HepG2 (cell line): ENCODE measurements around the gene MTHFD2. TPM values are rescaled to one million over a fixed set of nuclear protein-coding genes. Genes with fewer than 3 reads are reported as not detected.

Experiments
- ATAC-seq: fragments of 200-7000 bp; cut with Tn5 transposase; 3 replicates; pipeline ENCODE4 v1.9.1; 2020; ENCODE audit warnings: mild to moderate bottlenecking, moderate library complexity
- BruUV-seq: library from RNA; stranded (reverse); fragments of 400-500 nt; replicated peaks from 2 replicates; lab custom pipeline; 2021; lab: Mats Ljungman, UMichigan
- CTCF ChIA-PET: fragments of 300-600 bp; formaldehyde crosslinking; extraction: SDS; loops from one replicate; lab custom pipeline; 2021; ENCODE audit warnings: low total read pairs, inconsistent platforms, low intra/inter-chr PET ratio; lab: Yijun Ruan, JAX
- POLR2A ChIA-PET: fragments of 350-600 bp; sonication (Branson Sonifier 250); formaldehyde crosslinking; loops from one replicate; lab custom pipeline; 2020; ENCODE audit warnings: antibody characterized with exemption, inconsistent platforms; lab: Yijun Ruan, JAX
- DNase-seq: peaks from one replicate; pipeline ENCODE4 v3.0.0-alpha.2; 2015; ENCODE audit warnings: low spot score
- FAIRE-seq: peaks from 3 replicates; lab custom pipeline; 2011; peaks lifted over from hg19 to GRCh38; lab: Jason Lieb, UNC
- H2AFZ ChIP-seq: one replicate; pipeline ENCODE4 v1.6.1; 2011; ENCODE audit warnings: low read length, inconsistent platforms
- H3K27ac ChIP-seq: fragments of 300-600 bp; 3 replicates; pipeline ENCODE4 v1.8.0; 2011; ENCODE audit warnings: mixed run types, mild to moderate bottlenecking, mixed read lengths, low read length, inconsistent platforms; ENCODE audit not compliant: insufficient read depth; ENCODE audit errors: extremely low read length
- H3K27me3 ChIP-seq, 2 experiments: fragments of 200-600 bp in 1 of 2; 2 replicates in 1 of 2; 3 replicates in 1 of 2; pipeline versions ENCODE4 v1.6.0 to v1.8.0; 2011; ENCODE audit warnings: low read length in 2 of 2, mild to moderate bottlenecking in 2 of 2, moderate library complexity in 2 of 2, inconsistent platforms in 1 of 2; ENCODE audit not compliant: insufficient read depth in 2 of 2, control insufficient read depth in 1 of 2
- H3K36me3 ChIP-seq, 2 experiments: fragments of 200-600 bp in 1 of 2; replicated peaks in 1 of 2; 2 replicates in 1 of 2; 3 replicates in 1 of 2; pipeline versions ENCODE4 v1.5.1 to v1.8.0; 2011; ENCODE audit warnings: low read length in 2 of 2, inconsistent platforms in 1 of 2; ENCODE audit not compliant: insufficient read depth in 2 of 2, control insufficient read depth in 1 of 2
- H3K4me1 ChIP-seq: 2 replicates; pipeline ENCODE4 v1.5.1; 2012; ENCODE audit warnings: low read length, inconsistent platforms; ENCODE audit not compliant: insufficient read depth
- H3K4me2 ChIP-seq: 2 replicates; pipeline ENCODE4 v1.6.0; 2011; ENCODE audit warnings: low read depth, low read length, inconsistent platforms
- H3K4me3 ChIP-seq, 3 experiments: fragments of 200-600 bp in 1 of 3; sonication (generic), shearing (Covaris generic) in 1 of 3; replicated peaks in 1 of 3; 2 replicates each; pipeline ENCODE4 v1.5.1; 2011 to 2016; ENCODE audit warnings: low read length in 3 of 3, inconsistent platforms in 2 of 3, low read depth in 2 of 3, mild to moderate bottlenecking in 2 of 3, control low read depth in 1 of 3, mixed read lengths in 1 of 3; ENCODE audit not compliant: insufficient read depth in 1 of 3
- H3K79me2 ChIP-seq: one replicate; pipeline ENCODE4 v1.6.1; 2011; ENCODE audit warnings: low read length, inconsistent platforms; ENCODE audit not compliant: insufficient read depth
- H3K9ac ChIP-seq: 2 replicates; pipeline ENCODE4 v1.6.0; 2011; ENCODE audit warnings: mild to moderate bottlenecking, low read depth, low read length, inconsistent platforms; ENCODE audit not compliant: insufficient read depth
- H3K9me3 ChIP-seq: 2 replicates; pipeline ENCODE4 v1.5.1; 2012; ENCODE audit warnings: mild to moderate bottlenecking, low read length
- H4K20me1 ChIP-seq: 2 replicates; pipeline ENCODE4 v1.6.0; 2011; ENCODE audit warnings: inconsistent platforms, mild to moderate bottlenecking, low read length, moderate library complexity; ENCODE audit not compliant: insufficient read depth
- EP300 ChIP-seq, 3 experiments: sonication (generic) in 1 of 3; formaldehyde crosslinking in 1 of 3; IDR thresholded peaks; 2 replicates each; pipeline versions ENCODE4 v1.5.1 to v1.6.1; 2011 to 2020; ENCODE audit warnings: low read depth in 2 of 3, low read length in 2 of 3, borderline replicate concordance in 1 of 3, improper control_type of control experiment in 1 of 3, mild to moderate bottlenecking in 1 of 3, missing genetic modification reagents in 1 of 3, moderate library complexity in 1 of 3
- HNRNPK ChIP-seq: fragments of 200-400 bp; formaldehyde crosslinking; IDR thresholded peaks from 2 replicates; pipeline ENCODE4 v1.6.1; 2018; ENCODE audit warnings: low read length, low read depth, moderate library complexity, mild to moderate bottlenecking; ENCODE audit not compliant: poor library complexity, severe bottlenecking
- POLR2AphosphoS2 ChIP-seq: IDR thresholded peaks from 2 replicates; pipeline ENCODE4 v1.6.1; 2011; ENCODE audit warnings: low read depth, low read length, improper control_type of control experiment
- RORA ChIP-seq: sonication (generic); formaldehyde crosslinking; IDR thresholded peaks from 2 replicates; pipeline ENCODE4 v1.5.0; 2020; ENCODE audit warnings: mild to moderate bottlenecking, missing genetic modification reagents, moderate library complexity
- ZNF501 ChIP-seq: sonication (generic); formaldehyde crosslinking; IDR thresholded peaks from 2 replicates; pipeline ENCODE4 v1.5.1; 2020; ENCODE audit warnings: mild to moderate bottlenecking, moderate library complexity, missing genetic modification reagents
- ZNF570 ChIP-seq: sonication (generic); formaldehyde crosslinking; IDR thresholded peaks from 2 replicates; pipeline ENCODE4 v1.4.0; 2020; ENCODE audit warnings: mild to moderate bottlenecking, missing genetic modification reagents, borderline replicate concordance
- ZNF629 ChIP-seq: sonication (generic); formaldehyde crosslinking; conservative IDR thresholded peaks from 2 replicates; pipeline ENCODE4 v1.5.0; 2020; ENCODE audit warnings: missing genetic modification reagents
- WGBS: methylation state at CpG from one replicate; pipeline ENCODE4 v1.1.6; 2017; ENCODE audit warnings: low lambda C conversion rate; 5-methylcytosine and 5-hydroxymethylcytosine counted together
- in situ Hi-C: cut with HindIII; loops from 2 replicates; pipeline ENCODE4 v1.10.0; 2017; ENCODE audit warnings: low pct_unique_long_range_greater_than_20kb; ENCODE audit not compliant: extremely low pct_ligation_motif_present
- intact Hi-C: fragments of 100-400 bp; cut with micrococcal nuclease; formaldehyde crosslinking; loops from one replicate; pipeline ENCODE4 v1.10.0; 2022; ENCODE audit not compliant: unreplicated experiment
- polyA plus RNA-seq, 8 experiments: library from polyadenylated mRNA; depleted of rRNA in 3 of 8; stranded (reverse) in 7 of 8; unstranded in 1 of 8; fragments of >200 nt; fragmentation: Illumina TruSeq in 4 of 8; extraction: Trizol in 4 of 8; gene quantifications; 2 replicates each; pipeline versions ENCODE4 v1.2.1 to v1.2.3, GENCODE V29; 2011 to 2016; ENCODE audit warnings: low read depth in 4 of 8, missing spikeins in 1 of 8, mixed read lengths in 1 of 8; ENCODE audit not compliant: insufficient read depth in 1 of 8
- total RNA-seq, 5 experiments: library from RNA; depleted of rRNA; stranded (reverse); fragments of >200 nt; fragmentation: Illumina TruSeq; extraction: Trizol; gene quantifications; 2 replicates each; pipeline ENCODE4 v1.2.3, GENCODE V29; 2016; ENCODE audit warnings: low read depth in 1 of 5

Gene MTHFD2
- total and polyA plus RNA-seq, 2 of the 13 experiments (the other 11 are each of a cell fraction or from before 2014, with no cell fraction given): 188 to 269 TPM

GRCh38 chr2:74242354-74243071, 44.1 kb downstream of the MTHFD2 start:
- H3K4me1 ChIP-seq: no peaks in the 10 kb centered on the region
- no peaks in the 10 kb centered on the region for H3K79me2 ChIP-seq
- peaks cover 0 to 5% of the 10 kb centered on the region in 2 experiments; a peak in 3 of 5 replicates for H3K27me3 ChIP-seq
- H3K4me3 ChIP-seq: no peak overlapping the region
- H3K9me3 ChIP-seq: no peaks in the 10 kb centered on the region
- no peaks in the 10 kb centered on the region for H3K36me3 ChIP-seq
- in situ Hi-C loops (no loop called here), intact Hi-C loops (no loop called here)
- no peak overlapping the region for H3K27ac ChIP-seq
- ATAC-seq: no peak
- POLR2A ChIA-PET: no interaction called here
- 46% methylated on average over 7 of the region's 7 CpGs for WGBS
- no peaks in the 10 kb centered on the region for H4K20me1 ChIP-seq
- H3K9ac ChIP-seq: no peak overlapping the region
- TF ChIP-seq EP300 (IDR thresholded peaks at IDR 0.05; ENCODE audit: low read depth in 2 of 2, low read length in 2 of 2): no peak
- no peak for TF ChIP-seq EP300 (CRISPR knock-in tag; IDR thresholded peaks at IDR 0.05; ENCODE audit: borderline replicate concordance)
- TF ChIP-seq ZNF629 (CRISPR knock-in tag): peak; percentile 77; the same call in 1 of the 2 replicates
- TF ChIP-seq POLR2AphosphoS2: no peak
- TF ChIP-seq ZNF501 (CRISPR knock-in tag): peak; percentile 6; the same call in 1 of the 2 replicates
- TF ChIP-seq, all 625 proteins: peak for 2
- no peak for DNase-seq
- Histone ChIP-seq H3K4me2 (no peak overlapping the region), H2AFZ (no peak overlapping the region)
- BruUV-seq: no TSS peak
- CTCF ChIA-PET: no interaction called here
- no peak for FAIRE-seq

- no TSS peak for BruUV-seq
These were observed 45.9 kb downstream of the MTHFD2 start for GRCh38 chr2:74244286-74244685.

More at GRCh38 chr2:74244286-74244685, 45.9 kb downstream of the MTHFD2 start:
- in situ Hi-C loops: no loop called here
- H3K36me3 ChIP-seq: no peaks in the 10 kb centered on the region
- H2AFZ ChIP-seq: no peak overlapping the region
- CTCF ChIA-PET: no interaction called here
- peak; percentile 64 for TF ChIP-seq HNRNPK
- TF ChIP-seq RORA (CRISPR knock-in tag): no peak
- no peak for TF ChIP-seq ZNF570 (CRISPR knock-in tag)
- intact Hi-C loops: no loop called here
- no peak overlapping the region for H3K9ac ChIP-seq
- H3K27me3 ChIP-seq: peaks cover 0 to 8% of the 10 kb centered on the region in 2 experiments; a peak in 3 of 5 replicates
- no peak overlapping the region for H3K27ac ChIP-seq
- POLR2A ChIA-PET: no interaction called here
- no peaks in the 10 kb centered on the region for H3K9me3 ChIP-seq
- ATAC-seq (no peak), FAIRE-seq (no peak), DNase-seq (no peak)
- no peaks in the 10 kb centered on the region for H4K20me1 ChIP-seq
- 24% methylated on average over 3 of the region's 3 CpGs for WGBS
- no peaks in the 10 kb centered on the region for H3K79me2 ChIP-seq
- no peak overlapping the region for H3K4me2 ChIP-seq
- no peaks in the 10 kb centered on the region for H3K4me1 ChIP-seq
- H3K4me3 ChIP-seq: no peak overlapping the region
